HepG2 (cell line): ENCODE results near the gene ZDHHC11. TPM values are rescaled to one million over a fixed set of nuclear protein-coding genes. Genes with fewer than 3 reads are reported as not detected.
A peak's percentile ranks its signal among the peaks of the same experiment; 100 is the strongest.

Source experiments
- DPF2 ChIP-seq: sonication (generic); formaldehyde crosslinking; IDR thresholded peaks from 2 replicates; pipeline ENCODE4 v1.4.0; 2020; ENCODE audit warnings: mild to moderate bottlenecking, low read depth, missing genetic modification reagents, borderline replicate concordance
- MEIS1 ChIP-seq: sonication (generic); formaldehyde crosslinking; IDR thresholded peaks from 2 replicates; pipeline ENCODE4 v1.9.0; 2021; ENCODE audit warnings: mild to moderate bottlenecking, missing genetic modification reagents, moderate library complexity, borderline replicate concordance
- SP1 ChIP-seq, 2 experiments: fragments of 450-650 bp in 1 of 2; sonication (generic) in 1 of 2; formaldehyde crosslinking in 1 of 2; IDR thresholded peaks; 2 replicates each; pipeline versions ENCODE4 v1.4.0 to v1.6.1; 2016 to 2020; ENCODE audit warnings: missing genetic modification reagents in 1 of 2
- ZFAT ChIP-seq: sonication (generic); formaldehyde crosslinking; conservative IDR thresholded peaks from 2 replicates; pipeline ENCODE4 v1.8.1; 2023; ENCODE audit warnings: missing genetic modification reagents, inconsistent platforms
- ZNF776 ChIP-seq: sonication (generic); formaldehyde crosslinking; IDR thresholded peaks from 2 replicates; pipeline ENCODE4 v1.4.0; 2020; ENCODE audit warnings: mild to moderate bottlenecking, missing genetic modification reagents
- polyA plus RNA-seq, 8 experiments: library from polyadenylated mRNA; depleted of rRNA in 3 of 8; stranded (reverse) in 7 of 8; unstranded in 1 of 8; fragments of >200 nt; fragmentation: Illumina TruSeq in 4 of 8; extraction: Trizol in 4 of 8; gene quantifications; 2 replicates each; pipeline versions ENCODE4 v1.2.1 to v1.2.3, GENCODE V29; 2011 to 2016; ENCODE audit warnings: low read depth in 4 of 8, missing spikeins in 1 of 8, mixed read lengths in 1 of 8; ENCODE audit not compliant: insufficient read depth in 1 of 8
- total RNA-seq, 5 experiments: library from RNA; depleted of rRNA; stranded (reverse); fragments of >200 nt; fragmentation: Illumina TruSeq; extraction: Trizol; gene quantifications; 2 replicates each; pipeline ENCODE4 v1.2.3, GENCODE V29; 2016; ENCODE audit warnings: low read depth in 1 of 5
- TF ChIP-seq, protein P1 (sequence below): sonication (generic); formaldehyde crosslinking; conservative IDR thresholded peaks from 2 replicates; pipeline ENCODE4 v1.4.0; 2020; ENCODE audit warnings: missing genetic modification reagents
- TF ChIP-seq, protein P2 (sequence below): sonication (generic); formaldehyde crosslinking; IDR thresholded peaks from 2 replicates; pipeline ENCODE4 v1.4.0; 2020; ENCODE audit warnings: missing genetic modification reagents, mild to moderate bottlenecking, borderline replicate concordance
- TF ChIP-seq, protein P3 (sequence below): sonication (generic); formaldehyde crosslinking; IDR thresholded peaks from 2 replicates; pipeline ENCODE4 v1.4.0; 2020; ENCODE audit warnings: low read depth, mild to moderate bottlenecking, missing genetic modification reagents
- TF ChIP-seq, protein P4 (sequence below): sonication (generic); formaldehyde crosslinking; IDR thresholded peaks from 2 replicates; pipeline ENCODE4 v1.4.0; 2020; ENCODE audit warnings: missing genetic modification reagents, borderline replicate concordance
- TF ChIP-seq, protein P5 (sequence below): sonication (generic); formaldehyde crosslinking; conservative IDR thresholded peaks from 2 replicates; pipeline ENCODE4 v1.4.0; 2020; ENCODE audit warnings: missing genetic modification reagents
- TF ChIP-seq, protein P6 (sequence below): sonication (generic); formaldehyde crosslinking; IDR thresholded peaks from 2 replicates; pipeline ENCODE4 v1.4.0; 2020; ENCODE audit warnings: missing genetic modification reagents, borderline replicate concordance

The ZDHHC11 gene
- total and polyA plus RNA-seq, 2 of the 13 experiments (the other 11 are each of a cell fraction or from before 2014, with no cell fraction given): 2.1 to 4.0 TPM

DNA sequence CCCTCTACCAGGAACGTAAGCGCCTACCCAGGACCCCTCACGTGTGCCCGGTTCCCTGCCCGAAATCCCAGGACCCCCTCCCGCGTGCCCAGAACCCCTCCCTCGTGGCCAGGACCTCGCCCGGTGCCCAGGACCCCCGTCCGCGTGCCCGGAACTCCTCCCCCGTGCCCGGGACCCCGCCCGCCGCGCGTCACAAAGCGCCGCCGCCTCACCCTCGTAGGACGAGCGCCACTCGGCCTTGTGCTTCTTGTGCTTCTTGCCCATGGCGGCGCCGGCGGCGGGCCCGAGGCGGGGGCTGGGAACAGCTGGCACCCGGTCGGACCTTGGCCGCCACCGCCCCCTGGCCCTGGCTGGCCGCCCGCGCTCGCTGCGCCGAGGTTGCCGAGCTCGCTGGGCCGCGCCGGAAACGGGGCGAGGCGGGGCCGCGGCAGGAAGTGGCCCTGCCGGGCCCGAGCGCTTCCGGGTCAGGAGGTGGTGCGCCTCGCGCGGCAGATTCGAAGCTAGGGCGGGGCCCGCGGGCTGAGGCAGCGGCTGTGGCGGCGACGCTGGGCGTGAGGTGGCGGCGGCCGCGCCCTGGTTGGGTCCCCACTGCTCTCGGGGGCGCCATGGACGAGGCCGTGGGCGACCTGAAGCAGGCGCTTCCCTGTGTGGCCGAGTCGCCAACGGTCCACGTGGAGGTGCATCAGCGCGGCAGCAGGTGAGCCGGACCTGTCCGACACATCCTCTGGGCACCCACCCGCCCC is 41.8 kb upstream of the ZDHHC11 start, which contains the start of the genes BRD9 and TRIP13 (continued):
- TF ChIP-seq ZFAT (CRISPR knock-in tag) (peak; percentile 89; the same call in 1 of the 2 replicates), MEIS1 (peak; percentile 29; the same call in 1 of the 2 replicates), ZNF776 (CRISPR knock-in tag) (peak; percentile 83; the same call in 1 of the 2 replicates), DPF2 (CRISPR knock-in tag) (no peak), SP1 (IDR thresholded peaks at IDR 0.05) (no peak), SP1 (CRISPR knock-in tag; IDR thresholded peaks at IDR 0.05) (peak; percentile 60)
- TF ChIP-seq, protein P1, sequence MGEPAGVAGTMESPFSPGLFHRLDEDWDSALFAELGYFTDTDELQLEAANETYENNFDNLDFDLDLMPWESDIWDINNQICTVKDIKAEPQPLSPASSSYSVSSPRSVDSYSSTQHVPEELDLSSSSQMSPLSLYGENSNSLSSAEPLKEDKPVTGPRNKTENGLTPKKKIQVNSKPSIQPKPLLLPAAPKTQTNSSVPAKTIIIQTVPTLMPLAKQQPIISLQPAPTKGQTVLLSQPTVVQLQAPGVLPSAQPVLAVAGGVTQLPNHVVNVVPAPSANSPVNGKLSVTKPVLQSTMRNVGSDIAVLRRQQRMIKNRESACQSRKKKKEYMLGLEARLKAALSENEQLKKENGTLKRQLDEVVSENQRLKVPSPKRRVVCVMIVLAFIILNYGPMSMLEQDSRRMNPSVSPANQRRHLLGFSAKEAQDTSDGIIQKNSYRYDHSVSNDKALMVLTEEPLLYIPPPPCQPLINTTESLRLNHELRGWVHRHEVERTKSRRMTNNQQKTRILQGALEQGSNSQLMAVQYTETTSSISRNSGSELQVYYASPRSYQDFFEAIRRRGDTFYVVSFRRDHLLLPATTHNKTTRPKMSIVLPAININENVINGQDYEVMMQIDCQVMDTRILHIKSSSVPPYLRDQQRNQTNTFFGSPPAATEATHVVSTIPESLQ: no peak
- TF ChIP-seq, protein P2, sequence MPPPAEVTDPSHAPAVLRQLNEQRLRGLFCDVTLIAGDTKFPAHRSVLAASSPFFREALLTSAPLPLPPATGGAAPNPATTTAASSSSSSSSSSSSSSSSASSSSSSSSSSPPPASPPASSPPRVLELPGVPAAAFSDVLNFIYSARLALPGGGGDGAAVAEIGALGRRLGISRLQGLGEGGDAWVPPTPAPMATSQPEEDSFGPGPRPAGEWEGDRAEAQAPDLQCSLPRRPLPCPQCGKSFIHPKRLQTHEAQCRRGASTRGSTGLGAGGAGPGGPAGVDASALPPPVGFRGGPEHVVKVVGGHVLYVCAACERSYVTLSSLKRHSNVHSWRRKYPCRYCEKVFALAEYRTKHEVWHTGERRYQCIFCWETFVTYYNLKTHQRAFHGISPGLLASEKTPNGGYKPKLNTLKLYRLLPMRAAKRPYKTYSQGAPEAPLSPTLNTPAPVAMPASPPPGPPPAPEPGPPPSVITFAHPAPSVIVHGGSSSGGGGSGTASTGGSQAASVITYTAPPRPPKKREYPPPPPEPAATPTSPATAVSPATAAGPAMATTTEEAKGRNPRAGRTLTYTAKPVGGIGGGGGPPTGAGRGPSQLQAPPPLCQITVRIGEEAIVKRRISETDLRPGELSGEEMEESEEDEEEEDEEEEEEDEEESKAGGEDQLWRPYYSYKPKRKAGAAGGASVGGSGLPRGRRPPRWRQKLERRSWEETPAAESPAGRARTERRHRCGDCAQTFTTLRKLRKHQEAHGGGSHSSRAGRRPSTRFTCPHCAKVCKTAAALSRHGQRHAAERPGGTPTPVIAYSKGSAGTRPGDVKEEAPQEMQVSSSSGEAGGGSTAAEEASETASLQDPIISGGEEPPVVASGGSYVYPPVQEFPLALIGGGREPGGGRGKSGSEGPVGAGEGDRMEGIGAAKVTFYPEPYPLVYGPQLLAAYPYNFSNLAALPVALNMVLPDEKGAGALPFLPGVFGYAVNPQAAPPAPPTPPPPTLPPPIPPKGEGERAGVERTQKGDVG: no peak
- TF ChIP-seq, protein P3, sequence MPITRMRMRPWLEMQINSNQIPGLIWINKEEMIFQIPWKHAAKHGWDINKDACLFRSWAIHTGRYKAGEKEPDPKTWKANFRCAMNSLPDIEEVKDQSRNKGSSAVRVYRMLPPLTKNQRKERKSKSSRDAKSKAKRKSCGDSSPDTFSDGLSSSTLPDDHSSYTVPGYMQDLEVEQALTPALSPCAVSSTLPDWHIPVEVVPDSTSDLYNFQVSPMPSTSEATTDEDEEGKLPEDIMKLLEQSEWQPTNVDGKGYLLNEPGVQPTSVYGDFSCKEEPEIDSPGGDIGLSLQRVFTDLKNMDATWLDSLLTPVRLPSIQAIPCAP (CRISPR knock-in tag): no peak
- TF ChIP-seq, protein P4, sequence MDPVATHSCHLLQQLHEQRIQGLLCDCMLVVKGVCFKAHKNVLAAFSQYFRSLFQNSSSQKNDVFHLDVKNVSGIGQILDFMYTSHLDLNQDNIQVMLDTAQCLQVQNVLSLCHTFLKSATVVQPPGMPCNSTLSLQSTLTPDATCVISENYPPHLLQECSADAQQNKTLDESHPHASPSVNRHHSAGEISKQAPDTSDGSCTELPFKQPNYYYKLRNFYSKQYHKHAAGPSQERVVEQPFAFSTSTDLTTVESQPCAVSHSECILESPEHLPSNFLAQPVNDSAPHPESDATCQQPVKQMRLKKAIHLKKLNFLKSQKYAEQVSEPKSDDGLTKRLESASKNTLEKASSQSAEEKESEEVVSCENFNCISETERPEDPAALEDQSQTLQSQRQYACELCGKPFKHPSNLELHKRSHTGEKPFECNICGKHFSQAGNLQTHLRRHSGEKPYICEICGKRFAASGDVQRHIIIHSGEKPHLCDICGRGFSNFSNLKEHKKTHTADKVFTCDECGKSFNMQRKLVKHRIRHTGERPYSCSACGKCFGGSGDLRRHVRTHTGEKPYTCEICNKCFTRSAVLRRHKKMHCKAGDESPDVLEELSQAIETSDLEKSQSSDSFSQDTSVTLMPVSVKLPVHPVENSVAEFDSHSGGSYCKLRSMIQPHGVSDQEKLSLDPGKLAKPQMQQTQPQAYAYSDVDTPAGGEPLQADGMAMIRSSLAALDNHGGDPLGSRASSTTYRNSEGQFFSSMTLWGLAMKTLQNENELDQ (CRISPR knock-in tag): no peak
- TF ChIP-seq, protein P5, sequence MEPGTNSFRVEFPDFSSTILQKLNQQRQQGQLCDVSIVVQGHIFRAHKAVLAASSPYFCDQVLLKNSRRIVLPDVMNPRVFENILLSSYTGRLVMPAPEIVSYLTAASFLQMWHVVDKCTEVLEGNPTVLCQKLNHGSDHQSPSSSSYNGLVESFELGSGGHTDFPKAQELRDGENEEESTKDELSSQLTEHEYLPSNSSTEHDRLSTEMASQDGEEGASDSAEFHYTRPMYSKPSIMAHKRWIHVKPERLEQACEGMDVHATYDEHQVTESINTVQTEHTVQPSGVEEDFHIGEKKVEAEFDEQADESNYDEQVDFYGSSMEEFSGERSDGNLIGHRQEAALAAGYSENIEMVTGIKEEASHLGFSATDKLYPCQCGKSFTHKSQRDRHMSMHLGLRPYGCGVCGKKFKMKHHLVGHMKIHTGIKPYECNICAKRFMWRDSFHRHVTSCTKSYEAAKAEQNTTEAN (CRISPR knock-in tag): 0 out of 2 replicates have a peak, but pooled peaks have one; percentile 32
- TF ChIP-seq, protein P6, sequence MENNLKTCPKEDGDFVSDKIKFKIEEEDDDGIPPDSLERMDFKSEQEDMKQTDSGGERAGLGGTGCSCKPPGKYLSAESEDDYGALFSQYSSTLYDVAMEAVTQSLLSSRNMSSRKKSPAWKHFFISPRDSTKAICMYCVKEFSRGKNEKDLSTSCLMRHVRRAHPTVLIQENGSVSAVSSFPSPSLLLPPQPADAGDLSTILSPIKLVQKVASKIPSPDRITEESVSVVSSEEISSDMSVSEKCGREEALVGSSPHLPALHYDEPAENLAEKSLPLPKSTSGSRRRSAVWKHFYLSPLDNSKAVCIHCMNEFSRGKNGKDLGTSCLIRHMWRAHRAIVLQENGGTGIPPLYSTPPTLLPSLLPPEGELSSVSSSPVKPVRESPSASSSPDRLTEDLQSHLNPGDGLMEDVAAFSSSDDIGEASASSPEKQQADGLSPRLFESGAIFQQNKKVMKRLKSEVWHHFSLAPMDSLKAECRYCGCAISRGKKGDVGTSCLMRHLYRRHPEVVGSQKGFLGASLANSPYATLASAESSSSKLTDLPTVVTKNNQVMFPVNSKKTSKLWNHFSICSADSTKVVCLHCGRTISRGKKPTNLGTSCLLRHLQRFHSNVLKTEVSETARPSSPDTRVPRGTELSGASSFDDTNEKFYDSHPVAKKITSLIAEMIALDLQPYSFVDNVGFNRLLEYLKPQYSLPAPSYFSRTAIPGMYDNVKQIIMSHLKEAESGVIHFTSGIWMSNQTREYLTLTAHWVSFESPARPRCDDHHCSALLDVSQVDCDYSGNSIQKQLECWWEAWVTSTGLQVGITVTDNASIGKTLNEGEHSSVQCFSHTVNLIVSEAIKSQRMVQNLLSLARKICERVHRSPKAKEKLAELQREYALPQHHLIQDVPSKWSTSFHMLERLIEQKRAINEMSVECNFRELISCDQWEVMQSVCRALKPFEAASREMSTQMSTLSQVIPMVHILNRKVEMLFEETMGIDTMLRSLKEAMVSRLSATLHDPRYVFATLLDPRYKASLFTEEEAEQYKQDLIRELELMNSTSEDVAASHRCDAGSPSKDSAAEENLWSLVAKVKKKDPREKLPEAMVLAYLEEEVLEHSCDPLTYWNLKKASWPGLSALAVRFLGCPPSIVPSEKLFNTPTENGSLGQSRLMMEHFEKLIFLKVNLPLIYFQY (CRISPR knock-in tag): peak; percentile 72; the same call in 1 of the 2 replicates
